Measurements from ENCODE around the gene CCDC91.

DNA sequence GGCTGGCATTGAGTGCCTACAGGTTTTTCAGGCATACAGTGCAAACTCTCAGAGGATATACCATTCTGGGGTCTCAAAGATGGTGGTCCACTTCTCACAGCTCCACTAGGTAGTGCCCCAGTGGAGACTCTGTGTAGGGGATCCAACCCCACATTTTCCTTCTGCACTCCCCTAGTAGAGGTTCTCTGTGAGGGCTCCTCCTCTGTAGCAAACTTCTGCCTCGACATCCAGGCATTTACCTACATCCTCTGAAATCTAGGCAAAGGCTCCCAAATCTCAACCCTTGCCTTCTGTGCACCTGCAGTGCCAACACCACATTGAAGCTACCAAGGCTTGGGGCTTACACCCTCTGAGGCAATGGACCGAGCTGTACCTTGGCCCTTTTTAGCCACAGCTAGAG lies 179.2 kb downstream of the CCDC91 start:
- no peak for TF ChIP-seq POLR2AphosphoS5 (IDR thresholded peaks at IDR 0.05; ENCODE audit: low read depth, low read length)
- TF ChIP-seq POLR2A (IDR thresholded peaks at IDR 0.05; ENCODE audit: low read depth, low read length) = no peak
- TF ChIP-seq TAF1 (IDR thresholded peaks at IDR 0.05; ENCODE audit: low read depth, low read length) = no peak
- TF ChIP-seq SPI1 (IDR thresholded peaks at IDR 0.05; ENCODE audit: low read depth, low read length) = no peak
